T-helper 17 cell (primary cell): ENCODE data around the gene HS2ST1. TPM values are rescaled to one million over a fixed set of nuclear protein-coding genes. Genes with fewer than 3 reads are reported as not detected.
A peak's percentile ranks its signal among the peaks of the same experiment; 100 is the strongest.

Experiments used
- ATAC-seq: fragments of 150-1000 bp; cut with Tn5 transposase; 2 replicates; pipeline ENCODE4 v1.10.0; 2021; ENCODE audit warnings: mild to moderate bottlenecking, moderate library complexity
- DNase-seq, 3 donors: peaks; one replicate each; pipeline versions ENCODE4 v3.0.0 to v3.0.0-alpha.2; 2020 to 2021
- H3K9me3 ChIP-seq: one replicate; pipeline ENCODE4 v1.7.0; 2013; ENCODE audit warnings: low read length, mild to moderate bottlenecking; ENCODE audit not compliant: control insufficient read depth, poor library complexity, severe bottlenecking
- H3K27ac Mint-ChIP-seq: one replicate; pipeline ENCODE4 v1.8.0; 2022; ENCODE audit warnings: mild to moderate bottlenecking, moderate library complexity, mixed read lengths
- H3K27me3 Mint-ChIP-seq: one replicate; pipeline ENCODE4 v1.8.0; 2022; ENCODE audit warnings: mixed read lengths
- H3K36me3 Mint-ChIP-seq: one replicate; pipeline ENCODE4 v1.8.0; 2022; ENCODE audit warnings: low read depth, mixed read lengths
- H3K4me1 Mint-ChIP-seq: one replicate; pipeline ENCODE4 v1.8.0; 2022; ENCODE audit warnings: mild to moderate bottlenecking, mixed read lengths
- H3K4me3 Mint-ChIP-seq: one replicate; pipeline ENCODE4 v1.8.0; 2022; ENCODE audit warnings: mild to moderate bottlenecking, moderate library complexity, mixed read lengths
- total RNA-seq, 4 donors: library from RNA in 2 of 4; stranded (reverse) in 2 of 4; gene quantifications; one replicate each; pipeline ENCODE4 v1.2.3 and lab custom pipeline; 2022 to 2026

The HS2ST1 gene
- total RNA-seq, 2 donors from 2014 or later: 11.7 to 12.0 TPM

GRCh38 chr1:86933562-86934377 lies 19.3 kb downstream of the HS2ST1 start:
- H3K4me3 Mint-ChIP-seq: no peak overlapping the region
- H3K27ac Mint-ChIP-seq: peak overlapping the region; percentile 39
- H3K27me3 Mint-ChIP-seq: no peaks in the 10 kb centered on the region
- DNase-seq (no peak), ATAC-seq (no peak)
- no peaks in the 10 kb centered on the region for H3K9me3 ChIP-seq
- H3K4me1 Mint-ChIP-seq: peaks cover 13% of the 10 kb centered on the region
- peaks cover 2% of the 10 kb centered on the region for H3K36me3 Mint-ChIP-seq

DNA sequence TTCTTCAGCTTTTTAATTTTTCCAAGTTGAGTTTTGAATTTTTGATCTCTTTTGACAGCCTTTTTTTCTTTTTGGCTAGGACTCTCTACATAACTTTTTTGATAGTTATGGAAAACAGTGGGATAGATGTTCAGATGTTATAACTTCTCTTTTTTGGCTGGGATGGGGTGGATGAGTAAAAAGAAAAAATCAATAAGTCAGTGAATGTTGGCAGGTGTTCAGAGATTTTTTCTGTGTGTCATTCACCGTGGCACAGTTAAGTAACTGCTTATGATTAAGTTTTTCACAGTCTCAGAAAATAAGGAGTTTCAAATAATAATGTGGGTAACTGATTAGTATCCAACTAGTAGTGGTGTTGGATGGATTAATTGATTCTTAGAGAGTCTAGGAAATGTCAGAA lies 24.0 kb downstream of the HS2ST1 start:
- no peaks in the 10 kb centered on the region for H3K9me3 ChIP-seq
- ATAC-seq: no peak
- H3K27me3 Mint-ChIP-seq: no peaks in the 10 kb centered on the region
- no peak overlapping the region for H3K4me3 Mint-ChIP-seq
- no peak overlapping the region for H3K27ac Mint-ChIP-seq
- peaks cover 12% of the 10 kb centered on the region for H3K4me1 Mint-ChIP-seq
- no peak for DNase-seq
- no peaks in the 10 kb centered on the region for H3K36me3 Mint-ChIP-seq

- H3K36me3 Mint-ChIP-seq: no peaks in the 10 kb centered on the region
- DNase-seq (no peak), ATAC-seq (no peak)
- H3K4me3 Mint-ChIP-seq: no peak overlapping the region
- H3K9me3 ChIP-seq: no peaks in the 10 kb centered on the region
- no peak overlapping the region for H3K27ac Mint-ChIP-seq
- no peaks in the 10 kb centered on the region for H3K27me3 Mint-ChIP-seq
- H3K4me1 Mint-ChIP-seq: peaks cover 7% of the 10 kb centered on the region
Measured at GRCh38 chr1:86938855-86939254, 24.4 kb downstream of the HS2ST1 start.

DNA sequence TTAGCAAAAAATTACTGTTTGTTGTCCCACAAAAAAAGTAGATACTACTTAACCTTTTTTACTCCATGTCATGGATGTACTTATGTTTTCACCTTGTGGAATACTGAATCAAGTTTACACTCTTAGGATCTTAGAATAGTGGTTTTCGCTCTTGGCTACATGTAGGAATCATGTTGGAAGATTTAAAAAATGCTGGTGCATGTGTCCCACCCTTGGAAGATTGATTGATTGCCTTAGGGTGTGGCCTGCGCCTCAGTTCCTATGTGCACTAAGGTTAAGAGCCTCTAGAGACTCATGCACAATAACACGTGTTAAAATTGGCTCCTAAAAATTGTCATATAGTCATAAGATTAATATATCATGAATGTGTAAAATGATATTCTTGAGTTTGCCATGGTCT lies 25.0 kb downstream of the HS2ST1 start:
- ATAC-seq: no peak
- H3K27ac Mint-ChIP-seq: no peak overlapping the region
- H3K9me3 ChIP-seq: no peaks in the 10 kb centered on the region
- DNase-seq: no peak
- H3K27me3 Mint-ChIP-seq: no peaks in the 10 kb centered on the region
- no peaks in the 10 kb centered on the region for H3K36me3 Mint-ChIP-seq
- H3K4me1 Mint-ChIP-seq: peaks cover 6% of the 10 kb centered on the region
- H3K4me3 Mint-ChIP-seq: no peak overlapping the region

DNA sequence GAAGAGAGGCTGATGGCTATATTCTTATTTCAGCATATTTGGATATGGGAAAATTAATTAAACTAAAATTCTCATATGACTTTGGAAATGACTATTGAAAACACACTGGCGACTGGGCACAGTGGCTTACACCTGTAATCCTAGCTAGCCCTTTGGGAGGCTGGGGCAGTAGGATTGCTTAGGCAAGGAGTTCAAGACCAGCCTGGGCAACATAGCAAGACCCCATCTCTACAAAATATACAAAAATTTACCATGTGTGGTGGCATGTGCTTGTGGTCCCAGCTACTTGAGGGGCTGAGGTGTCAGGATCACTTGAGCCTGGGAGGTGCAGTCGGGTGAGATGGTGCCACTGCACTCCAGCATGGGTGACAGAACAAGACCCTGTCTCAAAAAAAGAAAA lies 26.2 kb downstream of the HS2ST1 start:
- Mint-ChIP-seq H3K4me1 (peaks cover 6% of the 10 kb centered on the region), H3K27me3 (no peaks in the 10 kb centered on the region), H3K36me3 (no peaks in the 10 kb centered on the region), H3K27ac (no peak overlapping the region), H3K4me3 (no peak overlapping the region)
- DNase-seq: no peak
- H3K9me3 ChIP-seq: no peaks in the 10 kb centered on the region
- ATAC-seq: no peak

- H3K9me3 ChIP-seq: no peaks in the 10 kb centered on the region
- no peak overlapping the region for H3K4me3 Mint-ChIP-seq
- H3K36me3 Mint-ChIP-seq: no peaks in the 10 kb centered on the region
- no peak overlapping the region for H3K27ac Mint-ChIP-seq
- H3K4me1 Mint-ChIP-seq: peaks cover 6% of the 10 kb centered on the region
- DNase-seq: no peak
- H3K27me3 Mint-ChIP-seq: no peaks in the 10 kb centered on the region
- ATAC-seq: no peak
Measured at GRCh38 chr1:86942042-86942441, 27.6 kb downstream of the HS2ST1 start.

DNA sequence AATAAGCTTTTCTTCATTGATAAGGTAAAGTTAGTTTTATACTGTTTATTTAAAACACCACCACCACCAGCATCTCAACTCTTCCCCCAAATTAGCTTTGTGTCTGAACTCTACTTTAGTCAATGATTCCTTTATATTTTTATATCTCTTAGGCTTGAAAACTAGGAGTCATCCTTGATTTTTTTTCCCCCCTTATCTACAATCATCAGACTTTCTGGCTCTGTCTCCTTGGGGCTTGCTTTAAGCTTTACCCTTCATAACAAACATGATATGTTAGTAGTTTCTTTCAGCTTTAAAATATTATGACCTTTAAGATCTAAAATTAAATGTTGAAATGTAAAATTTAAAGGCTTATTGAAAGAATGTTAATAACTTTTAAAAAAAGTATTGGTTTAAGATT lies 28.3 kb downstream of the HS2ST1 start:
- Mint-ChIP-seq H3K4me3 (no peak overlapping the region), H3K27me3 (no peaks in the 10 kb centered on the region), H3K27ac (no peak overlapping the region), H3K4me1 (peaks cover 9% of the 10 kb centered on the region), H3K36me3 (no peaks in the 10 kb centered on the region)
- no peaks in the 10 kb centered on the region for H3K9me3 ChIP-seq
- no peak for ATAC-seq
- DNase-seq: no peak

DNA sequence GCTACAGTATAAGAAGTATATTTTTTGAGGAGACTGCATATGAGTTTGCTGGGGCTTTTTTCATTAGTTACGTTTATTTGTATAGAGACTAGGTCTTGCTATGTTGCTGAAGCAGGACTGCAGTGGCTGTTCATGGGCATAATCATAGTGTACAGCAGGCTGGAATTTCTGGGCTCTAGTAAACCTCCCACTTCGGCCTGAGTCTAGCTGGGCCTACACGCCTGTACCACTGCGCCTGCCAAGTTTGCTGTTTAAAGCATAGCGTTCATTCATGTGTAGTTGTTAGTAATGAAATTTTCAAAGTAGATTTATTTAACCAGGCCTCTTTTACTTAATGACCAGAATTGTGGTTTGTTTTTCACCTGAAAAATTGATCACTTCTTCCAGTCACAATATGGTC lies 33.8 kb downstream of the HS2ST1 start:
- no peaks in the 10 kb centered on the region for H3K9me3 ChIP-seq
- no peak overlapping the region for H3K27ac Mint-ChIP-seq
- H3K36me3 Mint-ChIP-seq: no peaks in the 10 kb centered on the region
- no peaks in the 10 kb centered on the region for H3K27me3 Mint-ChIP-seq
- DNase-seq (no peak), ATAC-seq (no peak)
- no peak overlapping the region for H3K4me3 Mint-ChIP-seq
- H3K4me1 Mint-ChIP-seq: peaks cover 16% of the 10 kb centered on the region

DNA sequence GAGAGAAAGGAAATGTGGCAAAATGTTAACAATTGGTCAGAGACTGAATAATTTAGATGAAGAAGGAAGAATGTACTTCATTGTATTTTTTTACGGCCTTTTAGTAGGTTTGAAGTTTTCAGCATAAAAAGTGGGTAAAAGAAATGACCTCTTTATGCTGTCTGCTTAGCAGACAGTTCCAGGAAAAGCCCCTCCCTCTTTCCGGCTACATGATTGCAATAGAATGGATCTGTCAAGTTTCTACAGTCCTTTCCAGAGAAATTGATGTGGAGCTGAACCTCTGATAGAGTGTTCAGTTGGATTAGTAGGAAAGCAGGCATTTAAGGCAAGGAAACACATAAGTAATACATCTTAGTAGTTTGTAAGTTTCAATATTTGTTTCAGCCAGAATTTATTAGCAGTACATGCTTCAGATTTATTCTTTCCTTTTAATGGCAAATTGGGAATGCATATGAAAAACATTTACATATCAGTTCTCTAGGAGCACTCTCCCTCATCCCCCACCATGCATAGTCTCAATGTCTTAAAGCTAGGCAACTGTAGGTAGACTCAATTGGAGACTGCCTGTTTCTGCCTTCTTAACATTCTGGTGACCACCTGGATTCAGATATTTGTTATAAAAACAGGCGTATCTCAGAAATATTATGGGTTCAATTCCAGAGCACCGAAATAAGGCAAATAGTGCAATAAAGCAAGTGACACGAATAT lies 36.4 kb downstream of the HS2ST1 start:
- H3K36me3 Mint-ChIP-seq: no peaks in the 10 kb centered on the region
- H3K27me3 Mint-ChIP-seq: no peaks in the 10 kb centered on the region
- peak overlapping the region; percentile 72 for H3K27ac Mint-ChIP-seq
- no peak for DNase-seq
- H3K4me3 Mint-ChIP-seq: no peak overlapping the region
- no peaks in the 10 kb centered on the region for H3K9me3 ChIP-seq
- H3K4me1 Mint-ChIP-seq: peaks cover 19% of the 10 kb centered on the region
- no peak for ATAC-seq

- H3K4me3 Mint-ChIP-seq: no peak overlapping the region
- H3K36me3 Mint-ChIP-seq: no peaks in the 10 kb centered on the region
- H3K9me3 ChIP-seq: no peaks in the 10 kb centered on the region
- ATAC-seq (no peak), DNase-seq (no peak)
- no peaks in the 10 kb centered on the region for H3K27me3 Mint-ChIP-seq
- peaks cover 19% of the 10 kb centered on the region for H3K4me1 Mint-ChIP-seq
- H3K27ac Mint-ChIP-seq: no peak overlapping the region
Measured at GRCh38 chr1:86951430-86951829, 37.0 kb downstream of the HS2ST1 start.

DNA sequence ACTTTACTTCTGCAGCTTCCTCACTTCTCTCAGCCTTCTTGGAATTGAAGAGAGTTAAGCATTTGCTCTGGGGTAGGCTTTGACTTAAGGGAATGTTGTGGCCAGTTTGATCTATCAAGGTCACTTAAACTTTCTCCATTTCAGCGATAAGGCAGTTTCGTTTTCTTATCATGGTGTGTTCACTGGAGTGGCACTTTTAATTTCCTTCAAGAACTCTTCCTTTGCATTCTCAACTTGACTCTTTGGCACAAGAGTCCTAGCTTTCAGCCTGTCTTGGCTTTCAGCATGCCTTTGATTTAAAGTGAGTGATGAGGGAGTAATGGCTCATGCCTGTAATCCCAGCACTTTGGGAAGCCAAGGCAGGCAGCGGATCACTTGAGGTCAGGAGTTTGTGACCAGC lies 38.7 kb downstream of the HS2ST1 start:
- DNase-seq: no peak
- no peak overlapping the region for H3K27ac Mint-ChIP-seq
- peaks cover under 1% of the 10 kb centered on the region for H3K36me3 Mint-ChIP-seq
- H3K4me1 Mint-ChIP-seq: peaks cover 14% of the 10 kb centered on the region
- no peak for ATAC-seq
- no peaks in the 10 kb centered on the region for H3K27me3 Mint-ChIP-seq
- no peaks in the 10 kb centered on the region for H3K9me3 ChIP-seq
- no peak overlapping the region for H3K4me3 Mint-ChIP-seq

DNA sequence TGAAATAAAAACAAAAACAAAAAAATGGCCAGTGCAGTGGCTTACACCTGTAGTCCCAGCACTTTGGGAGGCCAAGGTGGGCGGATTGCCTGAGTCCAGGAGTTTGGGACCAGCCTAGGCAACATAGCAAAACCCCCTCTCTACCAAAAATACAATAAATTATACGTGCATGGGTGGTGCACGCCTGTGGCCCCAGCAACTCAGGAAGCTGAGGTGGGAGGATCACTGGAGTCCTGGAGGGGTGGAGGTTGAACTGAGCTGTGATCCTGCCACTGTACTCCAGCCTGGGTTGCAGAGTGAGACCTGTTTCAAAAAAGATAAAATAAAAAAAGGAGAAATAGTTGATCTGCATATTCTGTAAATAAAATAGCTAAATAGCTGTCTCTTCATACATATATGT lies 41.2 kb downstream of the HS2ST1 start:
- H3K36me3 Mint-ChIP-seq: peaks cover 2% of the 10 kb centered on the region
- peak overlapping the region; percentile 60 for H3K27ac Mint-ChIP-seq
- no peak for ATAC-seq
- no peak overlapping the region for H3K4me3 Mint-ChIP-seq
- no peaks in the 10 kb centered on the region for H3K9me3 ChIP-seq
- no peaks in the 10 kb centered on the region for H3K27me3 Mint-ChIP-seq
- no peak for DNase-seq
- H3K4me1 Mint-ChIP-seq: peaks cover 7% of the 10 kb centered on the region

GRCh38 chr1:86956221-86956620 lies 41.8 kb downstream of the HS2ST1 start:
- no peak for ATAC-seq
- no peak overlapping the region for H3K4me3 Mint-ChIP-seq
- H3K4me1 Mint-ChIP-seq: peaks cover 4% of the 10 kb centered on the region

GRCh38 chr1:86957221-86957620 lies 42.8 kb downstream of the HS2ST1 start:
- DNase-seq: no peak
- H3K27ac Mint-ChIP-seq: no peak overlapping the region
- H3K27me3 Mint-ChIP-seq: no peaks in the 10 kb centered on the region
- H3K4me1 Mint-ChIP-seq: peaks cover 4% of the 10 kb centered on the region
- peaks cover 2% of the 10 kb centered on the region for H3K36me3 Mint-ChIP-seq
- no peaks in the 10 kb centered on the region for H3K9me3 ChIP-seq
- H3K4me3 Mint-ChIP-seq: no peak overlapping the region
- no peak for ATAC-seq

More at GRCh38 chr1:86956221-86956620, 41.8 kb downstream of the HS2ST1 start:
- Mint-ChIP-seq H3K36me3 (peaks cover 2% of the 10 kb centered on the region), H3K27me3 (no peaks in the 10 kb centered on the region), H3K27ac (no peak overlapping the region)
- no peaks in the 10 kb centered on the region for H3K9me3 ChIP-seq
- no peak for DNase-seq
